Activated gamma-delta T cell treated with anti-CD3 and anti-CD28 coated beads, Interleukin-2, amount 50 U/mL, for 16 hours (primary cell): ENCODE results near the gene RSL24D1.

ENCODE experiments used
- DNase-seq: peaks from one replicate; pipeline ENCODE4 v3.0.0-alpha.2; 2020; ENCODE audit warnings: low read depth

RSL24D1 gene

GRCh38 chr15:55196458-55197361, at the start of gene RSL24D1:
RSL24D1 (minus strand) TSS chr15:55196941; CDS start chr15:55196890, 51 bp downstream.
- peak; percentile 95 for DNase-seq

- DNase-seq: no peak
Measured at GRCh38 chr15:55245059-55245458, 48.3 kb upstream of the RSL24D1 start.

DNA sequence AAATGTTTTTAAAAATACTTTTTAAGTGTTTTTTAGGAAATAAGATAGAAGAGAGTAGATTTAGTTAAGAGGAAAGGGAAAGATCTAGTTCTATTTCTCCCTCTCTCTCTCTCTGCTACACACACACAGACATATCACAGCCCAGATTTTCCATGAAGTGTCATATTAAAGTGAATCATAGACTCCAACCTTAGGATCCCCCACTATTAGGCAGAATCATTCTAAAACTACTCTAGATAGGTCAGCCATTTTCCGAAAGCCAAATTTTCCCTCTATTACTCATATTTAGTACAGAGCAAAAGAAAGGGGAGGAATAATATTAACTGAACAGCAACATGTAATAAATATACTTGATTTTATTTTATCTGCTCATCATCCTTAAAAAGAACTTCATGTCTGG, 45.1 kb upstream of the RSL24D1 start:
- no peak for DNase-seq

DNA sequence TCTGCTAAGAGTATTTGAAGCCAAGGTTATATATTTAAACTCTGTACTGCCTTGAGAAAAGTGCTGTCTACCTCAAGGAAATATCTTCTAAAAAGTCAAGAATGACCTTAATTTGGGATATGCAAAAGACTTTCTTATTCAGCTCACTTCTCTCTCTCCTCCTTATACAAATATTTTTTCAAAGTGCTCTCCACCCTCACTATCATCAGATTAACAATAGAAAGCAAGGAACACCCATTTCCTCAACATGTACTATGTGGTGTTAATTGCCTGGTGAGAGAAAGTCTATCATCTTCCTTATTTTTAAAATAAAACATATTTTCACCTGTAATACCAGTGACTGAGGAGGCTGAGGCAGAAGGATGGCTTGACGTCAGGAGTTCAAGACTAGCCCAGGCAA, 44.4 kb upstream of the RSL24D1 start:
- no peak for DNase-seq

- no peak for DNase-seq
Measured at GRCh38 chr15:55240125-55240760, 43.5 kb upstream of the RSL24D1 start.

DNA sequence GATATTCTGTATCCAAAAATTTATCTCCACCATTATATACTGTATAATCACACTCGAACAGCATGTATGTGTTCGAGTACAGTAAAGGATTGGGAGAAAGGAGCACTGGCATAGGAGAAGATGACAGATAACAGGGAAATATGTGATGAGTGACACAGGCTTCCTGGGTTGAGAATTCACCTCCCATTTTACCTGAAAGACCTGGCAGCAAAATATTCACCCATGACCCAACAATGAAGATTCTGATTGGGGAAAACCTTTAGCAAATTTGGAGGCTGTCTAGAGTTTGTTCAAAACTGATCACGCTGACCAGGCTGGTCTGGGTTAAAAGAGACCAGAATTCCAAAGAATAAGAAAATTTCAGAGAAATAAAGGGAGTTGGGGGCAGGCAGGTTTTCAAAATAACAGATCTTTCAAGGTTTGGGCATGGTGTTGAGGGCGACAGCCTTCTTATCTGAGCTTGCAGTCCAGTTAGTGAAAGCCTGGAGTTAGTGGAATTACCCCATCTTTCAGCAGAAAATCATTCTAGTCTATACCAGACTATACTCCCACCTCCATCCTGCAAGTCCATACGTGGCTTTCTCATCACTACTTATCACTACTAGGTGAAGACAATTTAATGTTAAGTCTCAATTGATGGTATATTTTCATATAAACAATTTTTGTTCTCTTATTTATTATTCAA, 42.8 kb upstream of the RSL24D1 start:
- DNase-seq: no peak

GRCh38 chr15:55238877-55239276, 42.1 kb upstream of the RSL24D1 start:
- no peak for DNase-seq

DNA sequence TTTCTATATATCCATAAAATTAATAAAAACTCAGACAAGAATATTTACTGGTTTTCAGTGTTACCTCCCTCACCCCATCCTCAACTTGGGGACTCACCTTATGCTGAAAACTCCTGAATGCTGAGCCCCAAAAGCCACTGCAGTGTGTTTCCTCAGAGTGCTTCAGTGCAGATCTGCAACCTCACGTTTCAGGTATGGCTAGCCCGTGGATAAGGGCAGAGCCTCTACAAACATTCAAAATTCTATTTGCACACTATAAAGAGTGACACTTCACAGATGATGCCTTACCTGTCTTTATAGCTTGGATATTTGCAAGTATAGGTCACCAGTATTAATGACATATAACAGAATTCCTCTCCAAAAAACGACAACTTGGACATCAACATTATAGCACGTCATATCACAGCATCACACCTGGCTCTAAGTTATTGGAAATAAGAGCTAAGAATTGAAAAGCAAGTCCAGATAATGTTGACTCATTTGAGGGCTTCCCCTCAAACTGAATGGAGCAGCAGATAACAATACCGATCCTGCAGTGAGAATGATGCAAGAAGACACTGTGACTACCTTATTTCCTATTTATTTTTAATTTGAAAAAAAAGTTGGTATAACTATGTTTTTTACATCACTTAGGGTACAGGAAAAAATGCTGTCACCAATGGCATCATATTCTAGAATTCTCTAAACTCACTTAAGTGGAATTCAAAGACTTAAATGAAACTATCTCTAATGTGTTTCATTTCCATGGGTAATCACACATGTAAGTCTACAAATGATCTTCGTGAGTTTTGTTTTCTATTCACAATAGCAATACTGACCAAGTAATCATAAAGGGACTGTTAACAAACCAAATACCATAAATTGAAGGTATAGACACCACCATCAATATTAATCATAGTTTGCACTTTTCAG, 40.7 kb upstream of the RSL24D1 start:
- DNase-seq: no peak

- DNase-seq: no peak
Measured at GRCh38 chr15:55235546-55236036, 38.9 kb upstream of the RSL24D1 start.

- no peak for DNase-seq
Measured at GRCh38 chr15:55234800-55235104, 38.0 kb upstream of the RSL24D1 start.

DNA sequence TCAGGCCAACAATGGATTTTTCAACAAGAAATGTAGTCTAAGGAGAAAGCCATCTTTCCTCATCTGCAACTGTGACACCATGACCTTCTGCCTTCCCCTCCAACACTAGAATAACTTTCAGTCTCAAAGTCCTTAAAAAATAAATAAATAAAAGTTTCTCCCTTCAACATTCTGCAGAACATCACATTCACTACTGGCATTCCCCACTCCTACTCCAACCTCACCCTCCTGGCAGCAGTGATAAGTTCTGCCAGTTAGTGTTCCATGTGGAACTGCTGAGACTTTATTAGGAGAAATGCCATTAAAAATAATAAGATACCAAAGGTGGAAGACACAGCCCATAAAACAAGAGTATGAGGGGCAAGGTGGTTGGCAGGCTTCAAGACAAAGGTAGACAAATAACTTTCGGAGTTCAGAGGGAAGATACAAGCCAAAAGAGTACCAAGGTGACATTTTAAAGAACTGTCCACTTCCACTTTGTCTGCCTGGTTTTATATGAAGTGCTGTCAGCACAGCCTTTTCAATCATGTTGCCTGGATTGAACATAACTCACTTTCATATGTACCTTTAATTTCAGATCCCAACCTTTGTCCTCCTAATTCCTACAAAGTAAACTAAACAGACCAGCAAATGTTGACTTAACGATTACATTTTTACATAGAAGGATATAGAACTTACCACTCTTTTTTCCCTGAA, 37.5 kb upstream of the RSL24D1 start:
- DNase-seq: no peak

DNA sequence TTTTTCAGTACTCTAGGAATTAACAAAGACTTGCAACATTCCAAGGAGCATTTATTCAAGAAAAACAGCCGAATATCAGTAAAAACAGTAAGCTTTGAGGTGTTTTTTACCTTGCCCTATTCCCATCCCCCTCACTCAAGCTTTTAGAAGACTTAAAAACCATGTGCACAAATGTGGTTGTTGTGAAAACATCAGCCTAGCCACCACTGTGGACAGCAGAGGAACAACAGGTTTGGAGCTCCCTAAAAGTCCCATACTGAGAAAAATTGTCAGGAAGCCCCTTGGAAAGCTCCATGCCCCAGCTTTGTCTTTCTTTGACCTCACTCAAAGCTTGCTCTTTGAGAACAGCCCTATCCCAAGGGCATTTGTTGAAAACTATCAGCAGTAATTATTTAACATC, 34.7 kb upstream of the RSL24D1 start:
- no peak for DNase-seq

DNA sequence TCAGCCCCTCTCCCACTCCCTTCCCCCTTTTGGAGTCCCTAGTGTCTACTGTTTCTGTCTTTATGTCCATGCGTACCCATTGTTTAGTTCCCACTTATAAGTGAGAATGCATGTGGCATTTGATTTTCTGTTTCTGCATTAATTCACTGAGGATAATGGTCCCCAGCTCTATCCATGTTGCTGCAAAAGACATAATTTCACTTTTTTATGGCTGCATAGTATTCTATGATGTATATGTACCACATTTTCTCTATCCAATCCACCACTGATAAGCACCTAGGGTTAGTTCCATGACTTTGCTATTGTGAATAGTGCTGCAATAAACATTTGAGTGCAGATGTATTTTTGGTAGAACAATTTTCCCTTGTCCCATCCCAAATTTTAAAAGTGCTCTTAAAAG, 34.2 kb upstream of the RSL24D1 start:
- no peak for DNase-seq

DNA sequence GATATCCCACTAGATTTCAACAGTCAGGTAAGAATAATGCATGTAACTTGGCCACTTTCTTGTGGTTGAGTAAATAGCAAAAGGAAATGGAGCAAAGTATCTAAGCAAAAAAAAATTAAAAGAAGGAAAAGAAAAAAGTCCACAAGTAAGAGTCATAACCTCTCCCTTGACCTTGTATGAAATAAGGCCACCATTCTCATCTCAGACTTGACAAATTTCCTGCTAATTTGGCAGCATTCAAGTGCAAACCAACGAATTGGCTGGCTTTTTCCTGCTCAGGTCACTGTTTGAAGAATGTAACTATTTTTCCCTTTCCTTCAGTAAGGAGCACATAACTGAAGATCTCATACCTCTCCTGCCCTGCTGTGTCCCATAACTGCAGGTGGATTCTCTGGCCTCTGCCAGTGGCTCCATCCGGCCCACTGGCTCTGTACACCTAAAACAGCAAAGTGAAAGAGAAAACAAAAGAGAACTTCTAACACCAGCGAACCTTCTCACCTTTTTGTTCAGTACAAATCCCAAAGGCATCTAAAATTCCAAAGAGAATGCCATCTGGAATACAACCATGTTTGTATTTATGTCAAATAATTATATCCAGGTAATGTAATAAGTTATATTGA, 33.4 kb upstream of the RSL24D1 start:
- no peak for DNase-seq

DNA sequence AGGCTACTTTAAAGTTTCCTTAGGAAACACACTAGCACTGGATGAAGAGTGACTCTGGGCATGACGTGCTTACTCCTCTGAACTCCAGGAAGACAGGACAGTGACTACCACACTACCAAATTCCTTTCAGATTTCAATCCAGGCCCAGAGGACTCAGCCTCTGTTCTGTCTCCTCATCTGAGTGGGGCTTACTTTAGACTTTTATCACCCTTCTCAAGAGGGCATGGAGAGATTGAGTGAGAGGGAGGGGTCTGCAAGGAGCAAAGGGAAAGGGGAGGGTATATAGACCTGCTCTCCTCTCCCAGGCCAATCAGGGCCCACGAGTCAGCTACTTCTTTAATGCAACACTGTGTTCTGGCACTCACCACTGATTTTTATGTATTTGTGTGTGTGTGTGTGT, 29.4 kb upstream of the RSL24D1 start:
- no peak for DNase-seq

DNA sequence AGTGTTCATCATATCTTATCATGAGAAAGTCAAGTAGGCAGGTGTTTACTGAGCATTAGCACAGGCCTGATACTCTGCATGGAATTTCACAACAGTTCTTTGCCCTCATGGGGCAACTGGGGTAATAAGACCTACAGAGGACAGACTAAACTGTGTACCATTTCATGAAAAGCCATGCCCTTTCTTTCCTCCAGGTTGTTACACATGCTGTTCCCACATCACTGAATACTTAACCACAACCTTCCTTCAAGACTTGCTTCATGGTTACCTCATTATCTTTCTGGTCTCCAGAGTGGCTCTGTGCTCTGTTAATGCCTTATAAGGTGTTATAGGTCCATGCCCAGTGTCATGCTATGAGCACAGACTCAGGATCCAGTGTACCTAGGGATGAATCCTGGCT, 28.2 kb upstream of the RSL24D1 start:
- no peak for DNase-seq

DNA sequence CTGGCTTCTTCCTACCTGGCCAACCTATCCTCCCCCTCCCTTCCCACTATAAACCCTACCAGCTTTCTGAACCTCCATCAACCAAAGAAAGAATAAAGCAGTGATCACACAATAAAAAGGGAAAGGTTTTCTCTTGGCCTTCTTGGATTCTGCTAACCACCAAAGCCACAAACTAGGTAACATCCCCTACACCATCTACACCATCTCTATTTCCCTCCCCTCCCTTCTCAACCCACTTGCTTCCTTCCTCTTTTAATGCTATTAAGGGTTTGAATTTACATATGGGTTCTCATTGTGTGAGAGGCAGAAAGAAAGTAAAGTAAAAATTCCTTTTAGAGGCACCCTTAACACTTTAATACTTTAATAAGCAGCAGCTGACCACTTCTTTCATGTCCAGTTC, 25.8 kb upstream of the RSL24D1 start:
- no peak for DNase-seq

- peak; percentile 16 for DNase-seq
Measured at GRCh38 chr15:55221090-55222011, 24.6 kb upstream of the RSL24D1 start.

DNA sequence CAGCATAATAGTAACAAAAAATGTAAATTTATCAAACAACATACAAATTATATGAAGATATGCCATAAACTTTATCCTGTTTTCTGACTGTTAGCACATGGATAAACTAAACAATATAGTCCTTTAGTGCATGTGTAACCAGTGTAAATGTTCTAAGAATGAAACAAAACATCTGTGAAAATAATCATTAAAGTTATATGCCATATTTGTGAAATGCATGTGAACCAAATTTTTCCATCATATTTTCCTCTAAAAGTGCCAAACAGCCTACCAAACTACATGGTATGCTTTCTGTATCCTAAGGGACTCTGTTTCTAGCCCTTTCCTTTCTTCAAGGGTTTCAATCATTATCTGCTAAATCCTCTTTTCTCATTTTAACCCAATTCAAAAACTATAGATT, 23.9 kb upstream of the RSL24D1 start:
- no peak for DNase-seq

GRCh38 chr15:55218056-55218455, 21.3 kb upstream of the RSL24D1 start:
- no peak for DNase-seq
